Measurements from ENCODE around the gene LGMN. TPM values are rescaled to one million over a fixed set of nuclear protein-coding genes. Genes with fewer than 3 reads are reported as not detected.

Gene LGMN
- total and polyA plus RNA-seq, 2 of the 13 experiments (the other 11 are each of a cell fraction or from before 2014, with no cell fraction given) = 28.9 to 76.4 TPM

DNA sequence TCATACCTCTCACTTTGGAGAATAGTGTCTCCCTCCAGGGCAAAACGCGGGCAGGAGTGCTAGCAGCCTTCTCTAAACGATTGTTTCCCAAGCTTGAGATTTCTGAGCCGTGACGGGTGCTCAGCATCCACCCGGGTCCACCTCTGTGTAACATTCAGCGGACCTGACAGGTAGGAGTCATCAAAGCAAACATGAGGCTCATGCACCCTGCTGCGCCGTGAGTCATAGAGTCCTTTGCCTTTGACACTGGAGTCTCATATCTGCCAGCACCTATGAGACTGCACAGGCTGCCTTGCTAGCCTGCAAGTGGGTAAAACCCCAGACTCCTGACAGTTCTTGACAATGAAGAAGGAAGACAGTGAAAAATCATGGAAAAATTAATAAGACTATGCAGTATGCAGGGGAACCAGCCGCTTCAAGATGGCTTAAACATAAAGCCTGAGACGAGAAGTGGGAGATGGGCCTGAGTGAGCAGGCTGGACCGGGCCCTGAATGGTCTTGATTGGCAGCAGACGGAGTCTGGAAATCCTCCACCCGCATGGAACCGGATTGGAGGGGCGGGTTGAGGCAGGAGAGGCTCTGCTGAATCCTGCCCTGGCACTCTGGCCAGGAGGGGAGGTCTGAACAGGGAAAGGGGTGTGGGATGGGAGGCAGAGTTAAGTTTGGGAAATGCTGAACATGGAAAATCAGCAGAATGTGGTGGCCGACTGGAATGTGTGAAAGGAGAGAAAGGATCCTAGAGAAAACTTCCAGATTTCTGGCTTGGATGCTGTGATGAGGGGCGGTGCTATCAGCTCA is 54.2 kb downstream of the LGMN start (continued):
- TF ChIP-seq AHDC1 (CRISPR knock-in tag; IDR thresholded peaks at IDR 0.05; ENCODE audit: borderline replicate concordance) = no peak
- TF ChIP-seq ETV5 (CRISPR knock-in tag; IDR thresholded peaks at IDR 0.05; ENCODE audit: borderline replicate concordance) = no peak; the same call in 1 of the 2 replicates
- TF ChIP-seq ZNF382 (CRISPR knock-in tag; IDR thresholded peaks at IDR 0.05; ENCODE audit: borderline replicate concordance) = no peak
- no peak for TF ChIP-seq KDM3A (CRISPR knock-in tag; IDR thresholded peaks at IDR 0.05; ENCODE audit: low read depth)
- TF ChIP-seq FOSL1 (CRISPR knock-in tag; IDR thresholded peaks at IDR 0.05; ENCODE audit: borderline replicate concordance) = peak; percentile 74
- TF ChIP-seq ZFP1 (CRISPR knock-in tag; IDR thresholded peaks at IDR 0.05) = no peak
- TF ChIP-seq ZNF678 (CRISPR knock-in tag; IDR thresholded peaks at IDR 0.05) = no peak
- TF ChIP-seq ZSCAN22 (CRISPR knock-in tag; IDR thresholded peaks at IDR 0.05) = no peak
- no peak for TF ChIP-seq ZSCAN12 (CRISPR knock-in tag; IDR thresholded peaks at IDR 0.05)
- no peak for TF ChIP-seq NFIB (CRISPR knock-in tag; IDR thresholded peaks at IDR 0.05; ENCODE audit: borderline replicate concordance)
- 0 out of 2 replicates have a peak, but pooled peaks have one; percentile 31 for TF ChIP-seq ZNF644 (CRISPR knock-in tag; IDR thresholded peaks at IDR 0.05; ENCODE audit: low read depth)
- peak; percentile 73; the same call in 1 of the 2 replicates for TF ChIP-seq MEIS1 (CRISPR knock-in tag; IDR thresholded peaks at IDR 0.05; ENCODE audit: borderline replicate concordance)
- no peak for TF ChIP-seq FOXC1 (CRISPR knock-in tag; IDR thresholded peaks at IDR 0.05; ENCODE audit: borderline replicate concordance)
- TF ChIP-seq NRL (CRISPR knock-in tag; IDR thresholded peaks at IDR 0.05; ENCODE audit: borderline replicate concordance) = 0 out of 2 replicates have a peak, but pooled peaks have one; percentile 14
- TF ChIP-seq, protein P1, sequence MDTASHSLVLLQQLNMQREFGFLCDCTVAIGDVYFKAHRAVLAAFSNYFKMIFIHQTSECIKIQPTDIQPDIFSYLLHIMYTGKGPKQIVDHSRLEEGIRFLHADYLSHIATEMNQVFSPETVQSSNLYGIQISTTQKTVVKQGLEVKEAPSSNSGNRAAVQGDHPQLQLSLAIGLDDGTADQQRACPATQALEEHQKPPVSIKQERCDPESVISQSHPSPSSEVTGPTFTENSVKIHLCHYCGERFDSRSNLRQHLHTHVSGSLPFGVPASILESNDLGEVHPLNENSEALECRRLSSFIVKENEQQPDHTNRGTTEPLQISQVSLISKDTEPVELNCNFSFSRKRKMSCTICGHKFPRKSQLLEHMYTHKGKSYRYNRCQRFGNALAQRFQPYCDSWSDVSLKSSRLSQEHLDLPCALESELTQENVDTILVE (CRISPR knock-in tag; IDR thresholded peaks at IDR 0.05) = no peak
- TF ChIP-seq, protein P2, sequence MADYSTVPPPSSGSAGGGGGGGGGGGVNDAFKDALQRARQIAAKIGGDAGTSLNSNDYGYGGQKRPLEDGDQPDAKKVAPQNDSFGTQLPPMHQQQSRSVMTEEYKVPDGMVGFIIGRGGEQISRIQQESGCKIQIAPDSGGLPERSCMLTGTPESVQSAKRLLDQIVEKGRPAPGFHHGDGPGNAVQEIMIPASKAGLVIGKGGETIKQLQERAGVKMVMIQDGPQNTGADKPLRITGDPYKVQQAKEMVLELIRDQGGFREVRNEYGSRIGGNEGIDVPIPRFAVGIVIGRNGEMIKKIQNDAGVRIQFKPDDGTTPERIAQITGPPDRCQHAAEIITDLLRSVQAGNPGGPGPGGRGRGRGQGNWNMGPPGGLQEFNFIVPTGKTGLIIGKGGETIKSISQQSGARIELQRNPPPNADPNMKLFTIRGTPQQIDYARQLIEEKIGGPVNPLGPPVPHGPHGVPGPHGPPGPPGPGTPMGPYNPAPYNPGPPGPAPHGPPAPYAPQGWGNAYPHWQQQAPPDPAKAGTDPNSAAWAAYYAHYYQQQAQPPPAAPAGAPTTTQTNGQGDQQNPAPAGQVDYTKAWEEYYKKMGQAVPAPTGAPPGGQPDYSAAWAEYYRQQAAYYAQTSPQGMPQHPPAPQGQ (CRISPR knock-in tag; IDR thresholded peaks at IDR 0.05; ENCODE audit: borderline replicate concordance) = no peak
- TF ChIP-seq, protein P3, sequence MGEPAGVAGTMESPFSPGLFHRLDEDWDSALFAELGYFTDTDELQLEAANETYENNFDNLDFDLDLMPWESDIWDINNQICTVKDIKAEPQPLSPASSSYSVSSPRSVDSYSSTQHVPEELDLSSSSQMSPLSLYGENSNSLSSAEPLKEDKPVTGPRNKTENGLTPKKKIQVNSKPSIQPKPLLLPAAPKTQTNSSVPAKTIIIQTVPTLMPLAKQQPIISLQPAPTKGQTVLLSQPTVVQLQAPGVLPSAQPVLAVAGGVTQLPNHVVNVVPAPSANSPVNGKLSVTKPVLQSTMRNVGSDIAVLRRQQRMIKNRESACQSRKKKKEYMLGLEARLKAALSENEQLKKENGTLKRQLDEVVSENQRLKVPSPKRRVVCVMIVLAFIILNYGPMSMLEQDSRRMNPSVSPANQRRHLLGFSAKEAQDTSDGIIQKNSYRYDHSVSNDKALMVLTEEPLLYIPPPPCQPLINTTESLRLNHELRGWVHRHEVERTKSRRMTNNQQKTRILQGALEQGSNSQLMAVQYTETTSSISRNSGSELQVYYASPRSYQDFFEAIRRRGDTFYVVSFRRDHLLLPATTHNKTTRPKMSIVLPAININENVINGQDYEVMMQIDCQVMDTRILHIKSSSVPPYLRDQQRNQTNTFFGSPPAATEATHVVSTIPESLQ (CRISPR knock-in tag; conservative IDR thresholded peaks at IDR 0.05) = no peak
- 0 out of 2 replicates have a peak, but pooled peaks have one; percentile 30 for TF ChIP-seq IRF2 (CRISPR knock-in tag; IDR thresholded peaks at IDR 0.05)
